LNCAP (cell line): ENCODE measurements around the gene CRISP1.

Source experiments
- TF ChIP-seq, protein P1 (sequence below): fragments of 450-650 bp; IDR thresholded peaks from 2 replicates; pipeline ENCODE4 v1.5.1; 2017; ENCODE audit warnings: mild to moderate bottlenecking

CRISP1 gene

DNA sequence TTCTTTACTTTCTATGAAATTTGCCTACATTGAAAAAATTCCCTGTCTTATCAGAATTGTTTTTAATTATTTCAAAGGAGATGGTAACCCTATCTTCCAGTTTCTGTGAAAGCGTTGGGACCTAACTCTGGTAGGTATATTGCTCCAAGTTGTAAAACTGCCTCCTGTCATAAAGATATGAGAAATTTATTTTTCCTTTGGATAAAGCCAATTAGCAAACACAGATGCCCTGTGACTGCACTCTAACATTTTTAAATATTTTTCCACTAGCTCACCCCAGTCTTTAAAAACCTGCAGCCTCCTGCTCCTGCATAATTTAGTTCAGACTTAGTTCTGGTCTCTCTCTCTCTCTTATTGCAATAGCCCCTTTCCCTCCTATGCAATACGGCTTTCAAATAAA is 39.0 kb upstream of the CRISP1 start:
- TF ChIP-seq, protein P1, sequence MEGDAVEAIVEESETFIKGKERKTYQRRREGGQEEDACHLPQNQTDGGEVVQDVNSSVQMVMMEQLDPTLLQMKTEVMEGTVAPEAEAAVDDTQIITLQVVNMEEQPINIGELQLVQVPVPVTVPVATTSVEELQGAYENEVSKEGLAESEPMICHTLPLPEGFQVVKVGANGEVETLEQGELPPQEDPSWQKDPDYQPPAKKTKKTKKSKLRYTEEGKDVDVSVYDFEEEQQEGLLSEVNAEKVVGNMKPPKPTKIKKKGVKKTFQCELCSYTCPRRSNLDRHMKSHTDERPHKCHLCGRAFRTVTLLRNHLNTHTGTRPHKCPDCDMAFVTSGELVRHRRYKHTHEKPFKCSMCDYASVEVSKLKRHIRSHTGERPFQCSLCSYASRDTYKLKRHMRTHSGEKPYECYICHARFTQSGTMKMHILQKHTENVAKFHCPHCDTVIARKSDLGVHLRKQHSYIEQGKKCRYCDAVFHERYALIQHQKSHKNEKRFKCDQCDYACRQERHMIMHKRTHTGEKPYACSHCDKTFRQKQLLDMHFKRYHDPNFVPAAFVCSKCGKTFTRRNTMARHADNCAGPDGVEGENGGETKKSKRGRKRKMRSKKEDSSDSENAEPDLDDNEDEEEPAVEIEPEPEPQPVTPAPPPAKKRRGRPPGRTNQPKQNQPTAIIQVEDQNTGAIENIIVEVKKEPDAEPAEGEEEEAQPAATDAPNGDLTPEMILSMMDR, result no peak

DNA sequence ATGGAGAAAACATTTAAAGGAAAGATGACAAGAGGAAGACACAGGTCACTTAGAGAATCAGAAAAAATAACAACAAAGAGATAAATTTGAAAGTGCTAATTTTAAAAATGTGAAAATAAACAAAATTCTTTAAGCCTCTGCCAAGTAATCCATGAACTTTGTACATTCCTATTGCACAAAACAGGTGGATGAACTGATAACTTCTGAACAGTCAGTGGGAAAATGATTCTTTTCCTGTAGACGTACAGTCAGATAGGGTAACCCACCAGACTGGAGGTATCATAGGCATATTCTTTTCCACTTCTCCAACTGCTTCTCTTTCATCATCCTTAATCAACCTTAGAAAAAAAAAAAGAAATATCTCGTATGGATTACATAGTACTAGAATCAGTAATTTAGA is 36.5 kb upstream of the CRISP1 start:
- TF ChIP-seq, protein P1, result no peak

DNA sequence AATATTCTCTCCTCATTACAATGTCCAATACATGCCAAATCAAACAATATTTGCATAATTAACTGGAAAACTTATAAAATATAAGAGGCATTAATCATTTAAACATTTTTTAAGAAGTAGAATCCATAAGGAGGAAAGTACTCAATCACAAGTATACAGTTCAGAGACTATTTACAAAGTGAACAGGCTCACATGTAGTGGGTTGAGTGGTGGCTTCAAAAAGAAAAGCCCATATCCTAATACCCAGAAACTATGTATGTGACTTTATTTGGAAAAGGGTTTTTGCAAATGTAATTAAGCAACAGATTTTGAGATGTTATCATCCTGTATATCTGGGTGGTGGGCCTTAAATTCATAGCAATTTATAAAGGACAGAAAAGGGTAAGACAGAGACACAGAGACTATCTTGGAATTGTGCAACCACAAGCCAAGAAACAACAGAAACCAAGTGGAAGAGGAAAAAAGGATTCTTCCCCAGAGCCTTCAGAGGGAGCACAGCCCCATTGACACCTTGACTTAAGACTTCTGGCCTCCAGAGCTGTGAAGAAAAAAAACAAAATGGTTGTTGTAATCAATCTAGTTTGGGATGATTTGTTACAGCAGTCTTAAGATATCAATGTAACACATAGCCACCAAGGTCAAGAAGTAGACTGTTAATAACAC is 32.7 kb upstream of the CRISP1 start:
- TF ChIP-seq, protein P1, result no peak

DNA sequence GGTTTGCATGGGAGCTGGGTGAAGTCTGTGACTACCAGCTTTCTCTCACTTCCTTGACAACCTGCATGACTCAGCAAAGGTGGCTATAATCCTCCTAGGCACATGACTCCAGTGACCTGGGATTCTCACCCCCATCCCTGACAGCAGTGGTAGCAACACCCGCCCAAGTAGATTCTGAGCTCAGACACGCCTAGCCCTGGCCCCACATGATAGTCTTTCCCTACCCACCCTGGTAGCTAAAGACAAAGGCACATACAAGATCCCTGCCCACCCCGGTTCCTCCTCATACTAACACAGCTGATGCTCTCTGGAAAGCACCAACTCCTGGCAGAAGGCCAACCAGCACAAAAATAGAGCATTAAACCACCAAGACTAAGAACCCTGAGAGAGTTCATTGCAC is 25.9 kb upstream of the CRISP1 start:
- TF ChIP-seq, protein P1, result no peak

DNA sequence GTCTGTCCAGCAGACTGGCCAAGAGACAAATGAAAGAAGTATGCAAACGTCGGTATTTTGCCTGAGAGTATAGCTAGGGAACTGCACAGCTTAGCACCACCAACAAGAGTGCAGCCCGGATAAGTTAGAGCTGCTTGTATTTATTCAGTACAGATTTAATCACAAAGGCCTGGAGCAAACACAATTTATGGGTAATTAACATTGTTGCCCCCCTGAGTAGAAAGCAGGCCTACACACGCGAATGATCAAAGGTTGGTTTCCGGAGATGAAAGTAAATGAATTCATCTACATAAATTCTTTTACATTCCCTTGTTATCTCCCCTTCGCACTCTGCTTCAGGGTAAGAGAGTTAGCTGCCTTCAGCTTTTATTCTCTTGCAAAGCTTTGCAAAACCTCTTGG is 24.7 kb upstream of the CRISP1 start:
- TF ChIP-seq, protein P1, result no peak

DNA sequence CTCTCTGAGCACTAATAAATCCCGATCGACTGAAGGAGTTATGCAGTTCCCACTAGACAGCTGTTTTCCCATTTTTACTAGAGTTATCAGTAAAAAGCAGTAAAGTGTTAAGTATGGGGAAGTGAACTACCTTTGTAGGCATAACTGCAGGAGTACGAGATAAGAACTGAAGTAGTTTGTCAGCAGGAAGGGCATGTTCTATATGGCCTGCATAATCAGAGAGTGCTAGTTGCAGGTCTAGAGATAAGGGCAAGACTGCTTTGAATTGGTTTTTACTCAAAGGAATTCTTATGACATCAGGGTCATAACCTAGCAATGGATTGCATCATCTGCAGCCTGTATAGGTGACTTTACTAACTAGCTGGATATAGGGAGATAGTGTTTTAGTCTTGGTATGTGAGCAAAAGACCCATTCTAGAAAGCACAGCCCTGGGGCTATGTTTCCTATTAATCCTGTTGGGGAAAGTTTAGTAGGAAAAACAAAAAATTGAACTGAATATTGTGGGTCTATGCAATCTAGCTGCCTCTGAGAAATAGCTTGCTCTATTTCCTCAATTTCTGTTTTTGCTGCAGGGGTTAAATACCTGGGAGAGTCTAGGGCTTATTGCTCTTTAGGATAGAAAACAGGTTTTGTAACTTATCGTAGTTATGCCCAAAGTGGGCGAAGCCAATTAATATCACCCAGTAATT is 22.6 kb upstream of the CRISP1 start:
- TF ChIP-seq, protein P1, result no peak

DNA sequence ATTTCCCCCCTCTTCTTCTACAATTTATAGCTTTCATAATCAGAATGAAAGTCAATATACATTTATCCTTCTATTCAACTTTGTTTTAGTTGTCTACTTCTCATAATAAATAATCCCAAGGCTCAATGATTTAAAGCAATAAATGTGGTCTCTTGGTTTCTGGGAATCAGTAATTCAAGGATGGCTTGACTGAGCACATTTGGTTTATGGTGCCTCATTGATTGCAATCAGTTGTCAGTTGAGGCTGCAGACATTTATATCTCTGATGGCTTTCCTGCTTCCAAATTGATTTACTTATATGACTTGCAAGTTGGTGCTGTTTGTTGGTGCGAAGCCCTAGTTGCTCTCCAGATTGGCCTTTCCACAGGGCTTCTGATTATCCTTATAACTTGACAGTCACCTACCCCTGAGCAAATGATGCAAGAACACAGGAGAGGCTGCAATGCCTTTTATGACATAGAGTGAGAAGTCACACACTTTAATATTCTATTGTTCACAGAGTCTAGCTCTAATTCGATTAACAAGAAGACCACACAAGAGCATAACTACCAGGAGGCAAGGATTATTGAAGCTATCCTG is 2.7 kb upstream of the CRISP1 start:
- TF ChIP-seq, protein P1, result no peak
